HepG2 (cell line): ENCODE measurements around the gene SPINT3. TPM values are rescaled to one million over a fixed set of nuclear protein-coding genes. Genes with fewer than 3 reads are reported as not detected.
A peak's percentile ranks its signal among the peaks of the same experiment; 100 is the strongest.

Experiments used
- ELF1 ChIP-seq: sonication (generic); formaldehyde crosslinking; IDR thresholded peaks from 2 replicates; pipeline ENCODE4 v1.4.0; 2020; ENCODE audit warnings: missing genetic modification reagents
- HIVEP1 ChIP-seq: sonication (generic); formaldehyde crosslinking; IDR thresholded peaks from 2 replicates; pipeline ENCODE4 v1.4.0; 2020; ENCODE audit warnings: mild to moderate bottlenecking, missing genetic modification reagents
- KLF12 ChIP-seq: sonication (generic); formaldehyde crosslinking; IDR thresholded peaks from 2 replicates; pipeline ENCODE4 v1.4.0; 2020; ENCODE audit warnings: missing genetic modification reagents, borderline replicate concordance
- NR2F1 ChIP-seq, 2 experiments: fragments of 450-650 bp in 1 of 2; formaldehyde crosslinking in 1 of 2; IDR thresholded peaks; 2 replicates each; pipeline versions ENCODE4 v1.5.0 to v1.6.1; 2016 to 2020; ENCODE audit warnings: mild to moderate bottlenecking in 1 of 2, missing compliant biosample characterization in 1 of 2, missing genetic modification reagents in 1 of 2, moderate library complexity in 1 of 2
- NRL ChIP-seq: sonication (generic); formaldehyde crosslinking; IDR thresholded peaks from 2 replicates; pipeline ENCODE4 v1.5.0; 2020; ENCODE audit warnings: missing genetic modification reagents, mild to moderate bottlenecking, moderate library complexity, borderline replicate concordance
- SOX13 ChIP-seq, 3 experiments: fragments of 450-650 bp in 1 of 3; sonication (generic) in 1 of 3; formaldehyde crosslinking in 1 of 3; IDR thresholded peaks in 2 of 3; conservative IDR thresholded peaks in 1 of 3; 2 replicates each; pipeline versions ENCODE4 v1.5.0 to v1.6.1; 2016 to 2020; ENCODE audit warnings: antibody characterized with exemption in 1 of 3, mild to moderate bottlenecking in 1 of 3, missing compliant biosample characterization in 1 of 3, missing genetic modification reagents in 1 of 3, moderate library complexity in 1 of 3
- SRSF1 ChIP-seq: fragments of 200-400 bp; formaldehyde crosslinking; optimal IDR thresholded peaks from 2 replicates; pipeline ENCODE3; 2017; ENCODE audit warnings: mild to moderate bottlenecking, low read depth, low read length, moderate library complexity
- ZBTB7A ChIP-seq: sonication (generic); formaldehyde crosslinking; IDR thresholded peaks from 2 replicates; pipeline ENCODE4 v1.8.0; 2022; ENCODE audit warnings: mild to moderate bottlenecking, missing genetic modification reagents
- ZNF260 ChIP-seq: sonication (generic); formaldehyde crosslinking; IDR thresholded peaks from 2 replicates; pipeline ENCODE4 v1.4.0; 2020; ENCODE audit warnings: missing genetic modification reagents, low read depth, mild to moderate bottlenecking, borderline replicate concordance
- ZNF556 ChIP-seq: sonication (generic); formaldehyde crosslinking; IDR thresholded peaks from 2 replicates; pipeline ENCODE4 v1.4.0; 2020; ENCODE audit warnings: mild to moderate bottlenecking, missing genetic modification reagents, borderline replicate concordance
- ZNF678 ChIP-seq: sonication (generic); formaldehyde crosslinking; IDR thresholded peaks from 2 replicates; pipeline ENCODE4 v1.4.0; 2020; ENCODE audit warnings: mild to moderate bottlenecking, missing genetic modification reagents
- polyA plus RNA-seq, 8 experiments: library from polyadenylated mRNA; depleted of rRNA in 3 of 8; stranded (reverse) in 7 of 8; unstranded in 1 of 8; fragments of >200 nt; fragmentation: Illumina TruSeq in 4 of 8; extraction: Trizol in 4 of 8; gene quantifications; 2 replicates each; pipeline versions ENCODE4 v1.2.1 to v1.2.3, GENCODE V29; 2011 to 2016; ENCODE audit warnings: low read depth in 4 of 8, missing spikeins in 1 of 8, mixed read lengths in 1 of 8; ENCODE audit not compliant: insufficient read depth in 1 of 8
- total RNA-seq, 5 experiments: library from RNA; depleted of rRNA; stranded (reverse); fragments of >200 nt; fragmentation: Illumina TruSeq; extraction: Trizol; gene quantifications; 2 replicates each; pipeline ENCODE4 v1.2.3, GENCODE V29; 2016; ENCODE audit warnings: low read depth in 1 of 5
- TF ChIP-seq, protein P1 (sequence below): sonication (generic); formaldehyde crosslinking; IDR thresholded peaks from 2 replicates; pipeline ENCODE4 v1.9.0; 2021; ENCODE audit warnings: mild to moderate bottlenecking, missing genetic modification reagents
- TF ChIP-seq, protein P2 (sequence below): IDR thresholded peaks from 2 replicates; pipeline ENCODE4 v1.6.1; 2016; ENCODE audit warnings: missing compliant biosample characterization, missing genetic modification reagents, borderline replicate concordance
- TF ChIP-seq, protein P3 (sequence below): sonication (generic); formaldehyde crosslinking; IDR thresholded peaks from 2 replicates; pipeline ENCODE4 v1.4.0; 2020; ENCODE audit warnings: missing genetic modification reagents, borderline replicate concordance

Gene SPINT3
- total and polyA plus RNA-seq, 2 of the 13 experiments (the other 11 are each of a cell fraction or from before 2014, with no cell fraction given), result not detected

DNA sequence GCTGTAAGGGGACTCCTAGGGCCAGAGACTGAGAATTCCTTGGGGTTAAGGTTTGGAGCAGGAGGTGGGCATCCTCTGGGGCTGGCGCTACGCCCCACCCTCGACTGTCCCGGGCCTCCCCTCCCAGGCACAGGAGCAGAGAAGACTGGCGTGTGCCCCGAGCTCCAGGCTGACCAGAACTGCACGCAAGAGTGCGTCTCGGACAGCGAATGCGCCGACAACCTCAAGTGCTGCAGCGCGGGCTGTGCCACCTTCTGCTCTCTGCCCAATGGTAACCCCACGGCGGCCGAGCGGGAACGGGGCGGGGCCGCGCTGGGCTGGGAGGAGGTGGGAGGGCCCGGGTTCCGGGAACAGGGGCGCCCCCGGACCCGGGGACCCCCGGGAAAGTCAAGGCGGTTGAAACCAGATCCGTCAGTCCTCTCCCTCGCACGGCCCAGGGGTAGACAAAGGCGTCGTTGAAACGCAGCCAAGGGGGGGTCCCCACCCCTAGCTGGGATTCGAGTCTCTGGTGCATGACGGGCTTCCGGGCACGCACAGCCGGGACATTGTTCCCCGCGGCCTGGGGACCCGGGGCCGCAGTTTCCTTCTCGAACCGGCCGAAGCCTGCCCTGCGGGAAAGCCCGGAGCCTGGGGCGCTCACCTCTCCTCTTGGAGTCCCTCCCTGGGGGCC, 45.0 kb downstream of the SPINT3 start (continued):
- TF ChIP-seq SOX13 (IDR thresholded peaks at IDR 0.05) (no peak), SOX13 (CRISPR knock-in tag; conservative IDR thresholded peaks at IDR 0.05 in 1 of 2, IDR thresholded peaks at IDR 0.05 in 1 of 2) (peak in 1 of 2 experiments; percentile 16; a peak in 1 of 4 replicates), ZNF678 (CRISPR knock-in tag) (0 out of 2 replicates have a peak, but pooled peaks have one; percentile 27), NR2F1 (CRISPR knock-in tag; IDR thresholded peaks at IDR 0.05) (no peak), ELF1 (CRISPR knock-in tag) (peak; percentile 37; the same call in 1 of the 2 replicates), KLF12 (CRISPR knock-in tag) (0 out of 2 replicates have a peak, but pooled peaks have one; percentile 41), ZBTB7A (peak; percentile 23; the same call in 1 of the 2 replicates), ZNF260 (no peak), NRL (CRISPR knock-in tag) (peak; percentile 61; the same call in 1 of the 2 replicates), SRSF1 (peak; percentile 82), HIVEP1 (CRISPR knock-in tag) (peak; percentile 37; the same call in 1 of the 2 replicates), ZNF556 (CRISPR knock-in tag) (0 out of 2 replicates have a peak, but pooled peaks have one; percentile 25)
- TF ChIP-seq, protein P1, sequence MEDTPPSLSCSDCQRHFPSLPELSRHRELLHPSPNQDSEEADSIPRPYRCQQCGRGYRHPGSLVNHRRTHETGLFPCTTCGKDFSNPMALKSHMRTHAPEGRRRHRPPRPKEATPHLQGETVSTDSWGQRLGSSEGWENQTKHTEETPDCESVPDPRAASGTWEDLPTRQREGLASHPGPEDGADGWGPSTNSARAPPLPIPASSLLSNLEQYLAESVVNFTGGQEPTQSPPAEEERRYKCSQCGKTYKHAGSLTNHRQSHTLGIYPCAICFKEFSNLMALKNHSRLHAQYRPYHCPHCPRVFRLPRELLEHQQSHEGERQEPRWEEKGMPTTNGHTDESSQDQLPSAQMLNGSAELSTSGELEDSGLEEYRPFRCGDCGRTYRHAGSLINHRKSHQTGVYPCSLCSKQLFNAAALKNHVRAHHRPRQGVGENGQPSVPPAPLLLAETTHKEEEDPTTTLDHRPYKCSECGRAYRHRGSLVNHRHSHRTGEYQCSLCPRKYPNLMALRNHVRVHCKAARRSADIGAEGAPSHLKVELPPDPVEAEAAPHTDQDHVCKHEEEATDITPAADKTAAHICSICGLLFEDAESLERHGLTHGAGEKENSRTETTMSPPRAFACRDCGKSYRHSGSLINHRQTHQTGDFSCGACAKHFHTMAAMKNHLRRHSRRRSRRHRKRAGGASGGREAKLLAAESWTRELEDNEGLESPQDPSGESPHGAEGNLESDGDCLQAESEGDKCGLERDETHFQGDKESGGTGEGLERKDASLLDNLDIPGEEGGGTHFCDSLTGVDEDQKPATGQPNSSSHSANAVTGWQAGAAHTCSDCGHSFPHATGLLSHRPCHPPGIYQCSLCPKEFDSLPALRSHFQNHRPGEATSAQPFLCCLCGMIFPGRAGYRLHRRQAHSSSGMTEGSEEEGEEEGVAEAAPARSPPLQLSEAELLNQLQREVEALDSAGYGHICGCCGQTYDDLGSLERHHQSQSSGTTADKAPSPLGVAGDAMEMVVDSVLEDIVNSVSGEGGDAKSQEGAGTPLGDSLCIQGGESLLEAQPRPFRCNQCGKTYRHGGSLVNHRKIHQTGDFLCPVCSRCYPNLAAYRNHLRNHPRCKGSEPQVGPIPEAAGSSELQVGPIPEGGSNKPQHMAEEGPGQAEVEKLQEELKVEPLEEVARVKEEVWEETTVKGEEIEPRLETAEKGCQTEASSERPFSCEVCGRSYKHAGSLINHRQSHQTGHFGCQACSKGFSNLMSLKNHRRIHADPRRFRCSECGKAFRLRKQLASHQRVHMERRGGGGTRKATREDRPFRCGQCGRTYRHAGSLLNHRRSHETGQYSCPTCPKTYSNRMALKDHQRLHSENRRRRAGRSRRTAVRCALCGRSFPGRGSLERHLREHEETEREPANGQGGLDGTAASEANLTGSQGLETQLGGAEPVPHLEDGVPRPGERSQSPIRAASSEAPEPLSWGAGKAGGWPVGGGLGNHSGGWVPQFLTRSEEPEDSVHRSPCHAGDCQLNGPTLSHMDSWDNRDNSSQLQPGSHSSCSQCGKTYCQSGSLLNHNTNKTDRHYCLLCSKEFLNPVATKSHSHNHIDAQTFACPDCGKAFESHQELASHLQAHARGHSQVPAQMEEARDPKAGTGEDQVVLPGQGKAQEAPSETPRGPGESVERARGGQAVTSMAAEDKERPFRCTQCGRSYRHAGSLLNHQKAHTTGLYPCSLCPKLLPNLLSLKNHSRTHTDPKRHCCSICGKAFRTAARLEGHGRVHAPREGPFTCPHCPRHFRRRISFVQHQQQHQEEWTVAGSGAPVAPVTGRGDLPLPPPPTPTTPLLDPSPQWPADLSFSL, result no peak
- TF ChIP-seq, protein P2, sequence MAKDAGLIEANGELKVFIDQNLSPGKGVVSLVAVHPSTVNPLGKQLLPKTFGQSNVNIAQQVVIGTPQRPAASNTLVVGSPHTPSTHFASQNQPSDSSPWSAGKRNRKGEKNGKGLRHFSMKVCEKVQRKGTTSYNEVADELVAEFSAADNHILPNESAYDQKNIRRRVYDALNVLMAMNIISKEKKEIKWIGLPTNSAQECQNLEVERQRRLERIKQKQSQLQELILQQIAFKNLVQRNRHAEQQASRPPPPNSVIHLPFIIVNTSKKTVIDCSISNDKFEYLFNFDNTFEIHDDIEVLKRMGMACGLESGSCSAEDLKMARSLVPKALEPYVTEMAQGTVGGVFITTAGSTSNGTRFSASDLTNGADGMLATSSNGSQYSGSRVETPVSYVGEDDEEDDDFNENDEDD (CRISPR knock-in tag), result 0 out of 2 replicates have a peak, but pooled peaks have one; percentile 46
- TF ChIP-seq, protein P3, sequence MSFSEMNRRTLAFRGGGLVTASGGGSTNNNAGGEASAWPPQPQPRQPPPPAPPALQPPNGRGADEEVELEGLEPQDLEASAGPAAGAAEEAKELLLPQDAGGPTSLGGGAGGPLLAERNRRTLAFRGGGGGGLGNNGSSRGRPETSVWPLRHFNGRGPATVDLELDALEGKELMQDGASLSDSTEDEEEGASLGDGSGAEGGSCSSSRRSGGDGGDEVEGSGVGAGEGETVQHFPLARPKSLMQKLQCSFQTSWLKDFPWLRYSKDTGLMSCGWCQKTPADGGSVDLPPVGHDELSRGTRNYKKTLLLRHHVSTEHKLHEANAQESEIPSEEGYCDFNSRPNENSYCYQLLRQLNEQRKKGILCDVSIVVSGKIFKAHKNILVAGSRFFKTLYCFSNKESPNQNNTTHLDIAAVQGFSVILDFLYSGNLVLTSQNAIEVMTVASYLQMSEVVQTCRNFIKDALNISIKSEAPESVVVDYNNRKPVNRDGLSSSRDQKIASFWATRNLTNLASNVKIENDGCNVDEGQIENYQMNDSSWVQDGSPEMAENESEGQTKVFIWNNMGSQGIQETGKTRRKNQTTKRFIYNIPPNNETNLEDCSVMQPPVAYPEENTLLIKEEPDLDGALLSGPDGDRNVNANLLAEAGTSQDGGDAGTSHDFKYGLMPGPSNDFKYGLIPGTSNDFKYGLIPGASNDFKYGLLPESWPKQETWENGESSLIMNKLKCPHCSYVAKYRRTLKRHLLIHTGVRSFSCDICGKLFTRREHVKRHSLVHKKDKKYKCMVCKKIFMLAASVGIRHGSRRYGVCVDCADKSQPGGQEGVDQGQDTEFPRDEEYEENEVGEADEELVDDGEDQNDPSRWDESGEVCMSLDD (CRISPR knock-in tag), result peak; percentile 86; the same call in 1 of the 2 replicates
